ENCODE data around the gene SH3GL2. TPM values are rescaled to one million over a fixed set of nuclear protein-coding genes. Genes with fewer than 3 reads are reported as not detected.

The SH3GL2 gene
- total RNA-seq, 1 experiment from 2014 or later = not detected

DNA sequence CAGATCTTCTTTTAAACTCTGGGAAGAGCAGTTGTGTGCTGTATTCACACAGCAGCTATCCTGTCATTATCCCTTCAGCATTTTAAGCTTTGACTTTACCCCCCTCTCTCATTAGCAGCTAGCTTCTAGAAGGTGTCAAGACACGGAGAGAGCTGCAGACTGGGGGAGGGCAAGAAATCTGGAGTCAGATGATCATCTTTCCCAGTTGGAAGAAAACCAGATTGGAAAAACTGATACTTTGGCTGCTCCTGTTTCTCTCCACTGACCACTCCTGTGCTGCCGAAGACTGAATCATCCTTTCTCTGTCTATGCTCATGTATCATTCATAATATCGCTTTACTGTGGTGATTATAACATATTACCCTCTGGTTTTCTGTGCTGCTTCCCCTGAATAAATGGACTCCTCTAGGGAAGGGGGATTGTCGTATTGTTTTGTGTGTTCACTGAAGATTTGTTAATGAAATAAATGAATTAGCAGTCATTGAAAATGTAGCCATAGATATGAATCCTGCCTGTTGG is 75.1 kb downstream of the SH3GL2 start:
- BruUV-seq (replicated peaks) = no TSS peak
- POLR2A ChIA-PET = no interaction called here
- H3K4me1 Mint-ChIP-seq (ENCODE audit: insufficient read depth, unreplicated experiment) = no peaks in the 10 kb centered on the region
- no peak overlapping the region for H3K27ac Mint-ChIP-seq (ENCODE audit: low read depth, unreplicated experiment)
- H3K27me3 Mint-ChIP-seq (ENCODE audit: insufficient read depth, unreplicated experiment) = peaks cover 69% of the 10 kb centered on the region
- CTCF ChIA-PET = no interaction called here
- H3K9me3 Mint-ChIP-seq (ENCODE audit: unreplicated experiment) = no peaks in the 10 kb centered on the region
- TF ChIP-seq, protein P1, sequence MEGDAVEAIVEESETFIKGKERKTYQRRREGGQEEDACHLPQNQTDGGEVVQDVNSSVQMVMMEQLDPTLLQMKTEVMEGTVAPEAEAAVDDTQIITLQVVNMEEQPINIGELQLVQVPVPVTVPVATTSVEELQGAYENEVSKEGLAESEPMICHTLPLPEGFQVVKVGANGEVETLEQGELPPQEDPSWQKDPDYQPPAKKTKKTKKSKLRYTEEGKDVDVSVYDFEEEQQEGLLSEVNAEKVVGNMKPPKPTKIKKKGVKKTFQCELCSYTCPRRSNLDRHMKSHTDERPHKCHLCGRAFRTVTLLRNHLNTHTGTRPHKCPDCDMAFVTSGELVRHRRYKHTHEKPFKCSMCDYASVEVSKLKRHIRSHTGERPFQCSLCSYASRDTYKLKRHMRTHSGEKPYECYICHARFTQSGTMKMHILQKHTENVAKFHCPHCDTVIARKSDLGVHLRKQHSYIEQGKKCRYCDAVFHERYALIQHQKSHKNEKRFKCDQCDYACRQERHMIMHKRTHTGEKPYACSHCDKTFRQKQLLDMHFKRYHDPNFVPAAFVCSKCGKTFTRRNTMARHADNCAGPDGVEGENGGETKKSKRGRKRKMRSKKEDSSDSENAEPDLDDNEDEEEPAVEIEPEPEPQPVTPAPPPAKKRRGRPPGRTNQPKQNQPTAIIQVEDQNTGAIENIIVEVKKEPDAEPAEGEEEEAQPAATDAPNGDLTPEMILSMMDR (IDR thresholded peaks at IDR 0.05; ENCODE audit: unreplicated experiment) = no peak
- intact Hi-C loops (cut with micrococcal nuclease) = loop anchor here (10.0 kb wide), 1 partner anchor 79 kb away; the partner anchor contains the start of gene SH3GL2
- H3K4me3 Mint-ChIP-seq (ENCODE audit: unreplicated experiment) = no peak overlapping the region
- no peaks in the 10 kb centered on the region for H3K36me3 Mint-ChIP-seq (ENCODE audit: insufficient read depth, unreplicated experiment)
- no peak for DNase-seq (ENCODE audit: unreplicated experiment)

DNA sequence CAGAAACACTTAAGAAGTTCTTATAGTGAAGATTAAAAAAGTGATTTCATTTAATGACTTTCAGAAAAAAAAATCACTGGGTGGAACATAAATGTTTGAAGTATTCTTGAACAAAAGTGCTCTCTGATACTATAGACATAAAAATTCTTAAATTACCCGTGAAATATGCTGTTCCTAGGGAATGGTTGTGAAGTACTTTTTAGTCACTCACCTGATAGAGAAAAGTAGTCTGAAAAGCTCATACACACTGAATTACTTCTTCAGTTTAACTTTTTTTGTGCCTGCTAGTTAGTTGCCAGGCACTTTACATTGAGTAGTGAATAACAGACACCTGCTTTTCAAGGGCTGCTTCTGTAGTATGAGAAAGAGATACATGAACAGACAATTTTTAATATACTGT is 78.0 kb downstream of the SH3GL2 start:
- H3K27me3 Mint-ChIP-seq (ENCODE audit: insufficient read depth, unreplicated experiment) = peaks cover 58% of the 10 kb centered on the region
- POLR2A ChIA-PET = no interaction called here
- intact Hi-C loops (cut with micrococcal nuclease) = loop anchor here (10.0 kb wide), 1 partner anchor 82 kb away; the partner anchor contains the start of gene SH3GL2
- no peaks in the 10 kb centered on the region for H3K36me3 Mint-ChIP-seq (ENCODE audit: insufficient read depth, unreplicated experiment)
- H3K4me3 Mint-ChIP-seq (ENCODE audit: unreplicated experiment) = no peak overlapping the region
- TF ChIP-seq, protein P1 (IDR thresholded peaks at IDR 0.05; ENCODE audit: unreplicated experiment) = no peak
- H3K4me1 Mint-ChIP-seq (ENCODE audit: insufficient read depth, unreplicated experiment) = no peaks in the 10 kb centered on the region
- H3K9me3 Mint-ChIP-seq (ENCODE audit: unreplicated experiment) = no peaks in the 10 kb centered on the region
- DNase-seq (ENCODE audit: unreplicated experiment) = no peak
- H3K27ac Mint-ChIP-seq (ENCODE audit: low read depth, unreplicated experiment) = no peak overlapping the region
- BruUV-seq (replicated peaks) = no TSS peak
- CTCF ChIA-PET = interaction anchor here (2.6 kb wide), 1 partner anchor 124 kb away, joined by 6 read pairs; no protein-coding TSS in a partner anchor

- no peak overlapping the region for H3K27ac Mint-ChIP-seq (ENCODE audit: low read depth, unreplicated experiment)
- no peaks in the 10 kb centered on the region for H3K9me3 Mint-ChIP-seq (ENCODE audit: unreplicated experiment)
- no peaks in the 10 kb centered on the region for H3K4me1 Mint-ChIP-seq (ENCODE audit: insufficient read depth, unreplicated experiment)
- ChIA-PET POLR2A (no interaction called here), CTCF (interaction anchor here (0.5 to 2.6 kb wide), 2 partner anchors 126 to 899 kb away, joined by 3 to 6 read pairs; no protein-coding TSS in a partner anchor)
- DNase-seq (ENCODE audit: unreplicated experiment) = no peak
- peaks cover 57% of the 10 kb centered on the region for H3K27me3 Mint-ChIP-seq (ENCODE audit: insufficient read depth, unreplicated experiment)
- TF ChIP-seq, protein P1 (IDR thresholded peaks at IDR 0.05; ENCODE audit: unreplicated experiment) = no peak
- no TSS peak for BruUV-seq (replicated peaks)
- no peaks in the 10 kb centered on the region for H3K36me3 Mint-ChIP-seq (ENCODE audit: insufficient read depth, unreplicated experiment)
- no peak overlapping the region for H3K4me3 Mint-ChIP-seq (ENCODE audit: unreplicated experiment)
- intact Hi-C loops (cut with micrococcal nuclease) = loop anchor here (10.0 kb wide), 1 partner anchor 83 kb away; the partner anchor contains the start of gene SH3GL2
These were observed 79.4 kb downstream of the SH3GL2 start for GRCh38 chr9:17658237-17658636.

- BruUV-seq (replicated peaks) = no TSS peak
These were observed 81.3 kb downstream of the SH3GL2 start for GRCh38 chr9:17660158-17660557.

More at GRCh38 chr9:17660158-17660557, 81.3 kb downstream of the SH3GL2 start:
- Mint-ChIP-seq H3K36me3 (ENCODE audit: insufficient read depth, unreplicated experiment) (no peaks in the 10 kb centered on the region), H3K4me1 (ENCODE audit: insufficient read depth, unreplicated experiment) (no peaks in the 10 kb centered on the region), H3K9me3 (ENCODE audit: unreplicated experiment) (no peaks in the 10 kb centered on the region), H3K27me3 (ENCODE audit: insufficient read depth, unreplicated experiment) (peaks cover 57% of the 10 kb centered on the region), H3K27ac (ENCODE audit: low read depth, unreplicated experiment) (no peak overlapping the region), H3K4me3 (ENCODE audit: unreplicated experiment) (no peak overlapping the region)
- intact Hi-C loops (cut with micrococcal nuclease) = no loop called here
- TF ChIP-seq, protein P1 (IDR thresholded peaks at IDR 0.05; ENCODE audit: unreplicated experiment) = no peak
- POLR2A ChIA-PET = no interaction called here
- CTCF ChIA-PET = no interaction called here
- DNase-seq (ENCODE audit: unreplicated experiment) = no peak
